ENCODE results near the gene KRT82. TPM values are rescaled to one million over a fixed set of nuclear protein-coding genes. Genes with fewer than 3 reads are reported as not detected.

KRT82 gene
- total RNA-seq, 2 experiments from 2014 or later, result not detected

DNA sequence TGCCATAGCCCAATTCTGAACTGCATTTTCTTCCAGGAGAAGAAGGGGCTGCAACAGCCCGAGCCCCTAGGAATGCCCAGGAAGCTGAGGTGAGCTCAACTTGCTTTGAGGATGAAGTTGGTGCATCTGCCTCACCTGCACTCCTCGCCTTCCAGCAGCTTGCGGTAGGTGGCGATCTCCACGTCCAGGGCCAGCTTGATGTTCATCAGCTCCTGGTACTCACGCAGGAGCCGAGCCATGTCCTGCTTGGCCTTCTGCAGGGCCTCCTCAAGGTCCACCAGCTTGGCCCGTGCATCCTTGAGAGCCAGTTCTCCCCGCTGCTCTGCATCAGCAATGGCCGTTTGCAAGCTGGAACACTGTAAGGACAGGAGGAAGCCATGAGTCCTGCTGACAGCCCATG, 22.0 kb upstream of the KRT82 start:
- H3K9me3 Mint-ChIP-seq (ENCODE audit: low read depth), result no peaks in the 10 kb centered on the region
- H3K36me3 Mint-ChIP-seq, result no peaks in the 10 kb centered on the region
- no peak overlapping the region for H3K4me3 Mint-ChIP-seq
- peaks cover 35% of the 10 kb centered on the region for H3K27me3 Mint-ChIP-seq
- ATAC-seq (no peak), DNase-seq (no peak)
- CTCF ChIA-PET, result interaction anchor here (1.3 to 1.5 kb wide), 2 partner anchors 32 to 78 kb away, joined by 3 read pairs; no protein-coding TSS in a partner anchor
- no peaks in the 10 kb centered on the region for H3K4me1 Mint-ChIP-seq
- H3K27ac Mint-ChIP-seq, result no peak overlapping the region

DNA sequence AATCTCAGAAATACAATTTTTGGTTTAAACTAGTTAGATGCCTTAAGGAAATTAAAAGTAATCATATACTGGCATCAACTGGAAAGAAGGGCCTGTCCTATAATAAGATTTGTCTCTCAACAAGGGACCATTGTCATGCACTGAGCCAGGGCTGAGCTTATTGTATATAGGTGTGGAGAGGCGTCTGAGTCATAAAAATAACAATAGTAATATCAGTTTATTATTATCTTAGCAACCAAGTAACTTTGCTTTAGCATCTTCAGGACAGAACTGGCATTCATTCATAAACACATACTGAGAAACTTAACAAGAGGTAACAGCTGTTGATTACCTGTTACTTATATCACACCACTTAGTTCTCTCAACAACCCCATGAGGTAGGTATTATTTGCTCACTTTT, 20.9 kb upstream of the KRT82 start:
- Mint-ChIP-seq H3K36me3 (no peaks in the 10 kb centered on the region), H3K27me3 (peaks cover 34% of the 10 kb centered on the region), H3K4me3 (no peak overlapping the region), H3K9me3 (ENCODE audit: low read depth) (no peaks in the 10 kb centered on the region), H3K27ac (no peak overlapping the region), H3K4me1 (no peaks in the 10 kb centered on the region)
- DNase-seq (no peak), ATAC-seq (no peak)
- CTCF ChIA-PET, result interaction anchor here (1.5 kb wide), 1 partner anchor 31 kb away, joined by 3 read pairs; no protein-coding TSS in a partner anchor

DNA sequence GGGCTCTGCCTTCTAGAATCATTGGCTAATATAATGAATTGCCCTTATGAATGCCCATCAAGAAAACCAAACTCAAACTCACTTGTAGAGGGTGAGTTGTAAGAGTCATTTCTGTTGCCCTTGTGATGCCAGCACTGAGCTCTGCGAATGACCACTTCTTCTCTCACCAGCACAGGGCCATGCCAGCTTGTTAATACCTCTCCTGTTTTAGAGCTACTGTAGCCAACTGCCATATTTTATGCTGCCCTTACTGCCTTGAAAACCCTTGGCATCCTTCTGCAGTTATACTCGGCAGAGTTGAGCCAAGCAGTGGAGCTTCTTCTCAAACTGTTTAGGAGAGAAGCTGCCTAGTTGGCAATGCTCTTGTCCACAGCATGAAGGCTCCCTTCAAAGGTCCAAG, 19.9 kb upstream of the KRT82 start:
- no peaks in the 10 kb centered on the region for H3K4me1 Mint-ChIP-seq
- ATAC-seq, result no peak

DNA sequence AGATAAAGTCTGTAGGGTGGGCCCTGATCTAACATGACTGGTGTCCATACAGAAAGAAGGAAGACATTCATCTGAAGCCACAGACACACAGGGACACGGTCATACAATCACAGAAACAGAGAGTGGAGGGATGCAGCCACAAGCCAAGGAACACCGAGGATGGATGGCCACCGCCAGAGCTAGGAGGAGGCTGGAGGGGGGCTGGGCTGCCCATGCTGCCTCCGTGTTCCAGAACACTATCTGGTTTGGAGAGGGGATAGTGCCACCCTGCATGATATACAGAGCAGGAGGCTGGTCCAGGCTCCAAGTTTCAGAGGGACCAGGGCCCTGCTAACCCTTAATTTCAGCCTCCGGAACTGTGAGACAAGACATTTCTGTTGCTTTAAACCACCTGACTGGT, 19.3 kb upstream of the KRT82 start:
- DNase-seq (no peak), ATAC-seq (no peak)
- Mint-ChIP-seq H3K27me3 (peaks cover 45% of the 10 kb centered on the region), H3K27ac (no peak overlapping the region), H3K4me1 (no peaks in the 10 kb centered on the region), H3K9me3 (ENCODE audit: low read depth) (no peaks in the 10 kb centered on the region), H3K4me3 (no peak overlapping the region), H3K36me3 (no peaks in the 10 kb centered on the region)
- CTCF ChIA-PET, result no interaction called here

More for the DNA sequence above, 19.9 kb upstream of the KRT82 start:
- no peaks in the 10 kb centered on the region for H3K9me3 Mint-ChIP-seq (ENCODE audit: low read depth)
- peaks cover 44% of the 10 kb centered on the region for H3K27me3 Mint-ChIP-seq
- CTCF ChIA-PET, result no interaction called here
- H3K36me3 Mint-ChIP-seq, result no peaks in the 10 kb centered on the region
- H3K27ac Mint-ChIP-seq, result no peak overlapping the region
- H3K4me3 Mint-ChIP-seq, result no peak overlapping the region
- DNase-seq, result no peak

DNA sequence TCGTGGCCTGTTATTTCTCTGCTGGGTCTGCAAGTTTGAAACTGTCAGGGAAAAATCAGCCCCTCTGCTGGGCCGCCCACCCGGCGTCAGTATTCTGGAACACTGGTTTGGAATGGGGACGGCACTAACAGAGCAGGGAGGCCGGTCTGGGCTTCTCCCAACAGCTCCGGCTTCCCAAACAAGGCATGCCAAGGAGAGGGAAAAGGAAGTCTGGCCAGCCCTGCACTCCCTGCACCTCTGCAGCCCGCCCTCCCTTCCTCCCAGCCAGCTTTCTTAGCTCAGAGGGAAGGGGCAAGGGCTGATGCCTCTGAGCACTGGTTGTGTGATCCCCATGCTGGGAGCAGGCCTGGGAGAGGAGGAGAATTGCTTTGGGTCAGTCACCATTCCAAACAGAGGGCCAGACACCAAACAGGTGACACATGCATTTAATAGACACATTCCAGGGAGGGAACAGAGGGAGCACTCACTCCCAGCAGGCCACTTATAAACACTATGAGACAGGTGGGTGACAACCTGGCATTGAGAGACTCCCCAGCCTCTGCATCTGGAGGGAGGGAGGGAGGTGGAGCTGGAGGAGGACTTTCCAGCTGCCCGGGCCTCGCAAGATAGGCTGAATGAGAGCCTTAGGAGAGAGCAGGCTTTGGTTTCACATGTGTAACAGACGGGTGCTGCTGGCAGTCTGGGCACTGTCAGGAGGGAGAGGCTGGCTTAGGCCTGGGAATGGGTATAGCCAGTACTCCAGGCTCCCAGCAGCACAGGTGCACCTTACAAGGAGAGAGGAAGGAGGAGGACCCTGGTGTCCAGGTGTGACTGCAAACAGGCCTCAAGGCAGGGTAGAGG, 17.7 kb upstream of the KRT82 start:
- no peaks in the 10 kb centered on the region for H3K4me1 Mint-ChIP-seq
- no peak overlapping the region for H3K27ac Mint-ChIP-seq
- peaks cover 41% of the 10 kb centered on the region for H3K27me3 Mint-ChIP-seq
- H3K36me3 Mint-ChIP-seq, result no peaks in the 10 kb centered on the region
- no peak for DNase-seq
- ATAC-seq, result no peak
- no peak overlapping the region for H3K4me3 Mint-ChIP-seq
- CTCF ChIA-PET, result no interaction called here
- no peaks in the 10 kb centered on the region for H3K9me3 Mint-ChIP-seq (ENCODE audit: low read depth)

DNA sequence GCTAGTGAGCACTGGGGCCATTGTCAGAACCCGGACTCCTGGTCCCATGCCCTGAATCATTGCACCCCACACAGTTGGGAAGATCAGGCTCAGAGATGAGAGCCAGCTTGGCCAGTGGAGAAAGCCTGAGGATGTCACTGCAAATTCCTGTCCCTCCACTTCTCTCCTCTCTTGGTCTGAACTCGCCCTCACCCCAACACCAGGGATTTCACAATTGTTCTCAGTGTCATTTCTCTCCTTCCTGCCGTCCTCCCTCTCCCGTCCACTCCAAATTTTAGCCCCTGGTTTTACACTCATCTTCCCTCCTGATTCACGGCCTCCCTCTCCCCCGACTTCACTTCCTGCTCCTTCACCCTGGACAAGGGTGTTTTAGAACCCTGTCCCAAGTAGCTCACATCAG, 16.9 kb upstream of the KRT82 start:
- CTCF ChIA-PET, result interaction anchor here (0.8 kb wide), 1 partner anchor 457 kb away, joined by 3 read pairs; no protein-coding TSS in a partner anchor
- Mint-ChIP-seq H3K36me3 (no peaks in the 10 kb centered on the region), H3K9me3 (ENCODE audit: low read depth) (no peaks in the 10 kb centered on the region), H3K4me1 (no peaks in the 10 kb centered on the region), H3K4me3 (no peak overlapping the region), H3K27me3 (peaks cover 35% of the 10 kb centered on the region), H3K27ac (no peak overlapping the region)
- ATAC-seq (no peak), DNase-seq (no peak)

DNA sequence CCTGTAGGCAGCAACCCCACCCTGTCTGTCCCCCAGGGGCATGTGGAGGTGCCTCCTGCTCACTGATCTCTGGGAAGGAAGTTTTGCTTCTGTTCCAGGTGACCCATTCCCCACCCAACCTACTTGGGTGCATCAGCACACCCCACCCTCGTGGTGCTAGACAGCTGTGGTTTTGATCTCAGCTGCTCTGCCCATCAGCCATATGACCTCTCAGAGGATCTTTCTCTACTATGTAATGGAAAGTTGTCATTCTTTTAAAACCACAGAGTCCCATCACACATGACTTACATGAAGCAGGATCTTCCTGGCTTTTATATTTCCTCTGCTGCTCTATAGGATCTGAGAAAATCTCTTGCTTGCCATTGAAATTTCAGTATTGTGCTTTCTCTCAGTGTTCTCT, 13.5 kb upstream of the KRT82 start:
- no peak overlapping the region for H3K27ac Mint-ChIP-seq

DNA sequence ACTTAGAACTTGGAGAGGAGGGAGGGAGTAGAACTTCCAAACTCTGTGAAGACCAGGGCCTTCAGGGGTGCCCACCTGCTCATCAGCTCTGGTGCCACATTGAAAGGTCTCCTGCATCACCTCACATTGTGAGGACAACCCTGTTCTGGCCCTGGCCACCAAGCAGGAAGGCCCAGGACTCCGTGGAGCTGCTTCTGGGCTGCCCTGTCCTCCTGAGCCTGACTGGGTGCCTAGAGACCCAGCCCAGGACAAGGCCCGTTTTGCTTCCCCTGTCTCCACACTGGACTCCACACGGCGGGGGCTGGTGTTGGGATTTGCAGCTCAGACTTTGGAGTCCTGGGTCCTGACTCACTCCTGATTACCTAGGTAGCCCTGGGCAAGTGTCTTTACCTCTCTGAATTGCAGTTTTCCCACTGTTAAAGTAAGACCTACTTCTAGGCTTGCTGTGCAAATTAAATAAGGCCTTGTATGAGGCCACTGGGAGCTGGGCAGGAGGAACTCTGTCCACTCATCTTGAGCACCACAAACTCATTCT, 12.5 kb upstream of the KRT82 start:
- H3K27me3 Mint-ChIP-seq, result peaks cover 23% of the 10 kb centered on the region
- no peaks in the 10 kb centered on the region for H3K36me3 Mint-ChIP-seq
- H3K27ac Mint-ChIP-seq, result no peak overlapping the region
- CTCF ChIA-PET, result interaction anchor here (0.7 kb wide), 1 partner anchor 165 kb away, joined by 6 read pairs; no protein-coding TSS in a partner anchor
- no peak for DNase-seq
- H3K9me3 Mint-ChIP-seq (ENCODE audit: low read depth), result no peaks in the 10 kb centered on the region
- H3K4me1 Mint-ChIP-seq, result peaks cover 4% of the 10 kb centered on the region
- no peak overlapping the region for H3K4me3 Mint-ChIP-seq
- no peak for ATAC-seq

More for the DNA sequence above, 13.5 kb upstream of the KRT82 start:
- Mint-ChIP-seq H3K9me3 (ENCODE audit: low read depth) (no peaks in the 10 kb centered on the region), H3K27me3 (peaks cover 23% of the 10 kb centered on the region), H3K4me3 (no peak overlapping the region), H3K4me1 (peaks cover 4% of the 10 kb centered on the region), H3K36me3 (no peaks in the 10 kb centered on the region)
- ATAC-seq (no peak), DNase-seq (no peak)
- CTCF ChIA-PET, result no interaction called here

DNA sequence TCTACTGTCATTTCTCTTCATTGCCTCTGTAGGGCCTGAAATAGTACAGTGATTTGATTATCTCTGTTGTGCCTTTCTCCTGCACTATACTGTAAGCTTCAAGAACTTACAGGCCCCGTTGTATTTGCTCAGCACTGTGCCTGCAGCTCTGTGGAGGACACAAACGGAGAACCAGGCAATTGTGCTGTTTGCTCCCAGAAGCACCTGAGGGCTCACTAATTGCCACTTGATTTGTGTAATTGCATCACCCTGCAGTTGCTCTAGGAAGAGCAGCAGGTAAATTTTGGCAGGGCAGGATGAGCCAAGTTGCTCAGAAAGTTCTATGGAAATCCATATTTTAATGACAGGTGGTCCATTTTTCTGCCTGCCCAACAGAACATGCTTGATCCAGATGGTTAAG, 11.6 kb upstream of the KRT82 start:
- Mint-ChIP-seq H3K27me3 (peaks cover 22% of the 10 kb centered on the region), H3K27ac (no peak overlapping the region), H3K4me1 (peaks cover 4% of the 10 kb centered on the region), H3K36me3 (no peaks in the 10 kb centered on the region), H3K4me3 (no peak overlapping the region), H3K9me3 (ENCODE audit: low read depth) (no peaks in the 10 kb centered on the region)
- DNase-seq (no peak), ATAC-seq (no peak)
- CTCF ChIA-PET, result no interaction called here

DNA sequence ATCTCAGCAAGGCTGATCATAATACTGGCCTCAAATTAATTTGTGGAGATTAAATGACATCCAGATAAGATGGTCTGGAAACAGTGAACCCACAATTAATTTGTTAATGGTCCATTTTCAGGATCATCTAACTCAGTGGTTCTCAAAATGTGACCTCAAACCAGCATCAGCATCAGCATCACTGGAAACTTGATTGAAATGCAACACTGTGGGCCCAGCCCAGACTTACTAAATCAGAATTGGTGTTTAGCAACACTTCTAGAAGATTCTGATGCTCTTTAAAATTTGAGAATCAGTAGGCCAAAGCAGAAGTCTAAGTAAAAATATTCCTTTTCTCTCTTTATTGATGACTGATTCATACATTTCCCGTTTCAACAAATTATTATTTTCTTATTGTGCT, 10.7 kb upstream of the KRT82 start:
- H3K9me3 Mint-ChIP-seq (ENCODE audit: low read depth), result no peaks in the 10 kb centered on the region
- ATAC-seq (no peak), DNase-seq (no peak)
- no peak overlapping the region for H3K4me3 Mint-ChIP-seq
- peaks cover 4% of the 10 kb centered on the region for H3K4me1 Mint-ChIP-seq
- H3K27me3 Mint-ChIP-seq, result peaks cover 17% of the 10 kb centered on the region
- H3K36me3 Mint-ChIP-seq, result no peaks in the 10 kb centered on the region
- H3K27ac Mint-ChIP-seq, result no peak overlapping the region
- CTCF ChIA-PET, result no interaction called here

DNA sequence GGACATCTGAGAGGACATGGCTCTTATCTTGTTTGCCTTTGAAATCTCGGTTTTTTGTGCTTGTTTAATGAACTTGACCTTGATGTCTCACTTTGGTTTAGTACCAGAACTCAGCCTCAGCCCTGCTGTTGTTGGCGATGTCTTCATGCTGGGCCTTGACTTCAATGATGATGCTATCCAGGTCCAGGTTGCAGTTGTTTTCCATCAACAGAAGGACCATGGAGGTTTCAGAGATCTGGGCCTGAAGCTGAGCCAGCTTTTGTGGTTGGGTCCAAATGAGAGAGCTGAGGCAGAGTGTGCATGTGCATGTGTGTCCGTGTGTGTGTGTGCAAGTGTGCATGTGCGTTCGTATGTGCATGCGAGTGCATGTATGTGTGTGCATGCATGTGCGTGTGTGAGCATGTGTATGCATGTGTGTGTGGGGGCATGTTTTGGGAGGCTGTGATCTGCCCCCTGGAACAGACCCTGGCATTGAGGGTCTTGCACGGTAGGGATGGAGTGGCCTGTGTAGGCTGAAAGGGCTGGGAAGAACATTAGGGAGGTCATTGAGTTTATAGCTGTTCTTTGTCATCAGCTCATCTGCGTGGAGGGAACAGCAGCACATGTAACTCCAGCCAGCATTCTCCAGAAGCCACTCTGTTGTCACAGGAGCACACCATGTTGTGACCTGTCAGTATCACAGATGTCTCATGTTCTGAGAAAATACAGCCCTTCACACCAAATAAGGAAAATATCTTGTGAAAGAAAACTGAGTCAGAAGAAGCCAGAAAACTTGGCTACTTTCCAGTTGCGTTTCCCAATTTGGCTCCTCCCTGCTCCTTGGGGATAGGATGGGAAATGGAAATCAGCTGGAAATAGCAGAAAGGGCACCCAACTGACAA, 10.0 kb upstream of the KRT82 start:
- Mint-ChIP-seq H3K9me3 (ENCODE audit: low read depth) (no peaks in the 10 kb centered on the region), H3K4me3 (no peak overlapping the region), H3K36me3 (no peaks in the 10 kb centered on the region), H3K27me3 (peaks cover 10% of the 10 kb centered on the region), H3K27ac (no peak overlapping the region), H3K4me1 (peaks cover 4% of the 10 kb centered on the region)
- ATAC-seq (no peak), DNase-seq (no peak)
- CTCF ChIA-PET, result no interaction called here

DNA sequence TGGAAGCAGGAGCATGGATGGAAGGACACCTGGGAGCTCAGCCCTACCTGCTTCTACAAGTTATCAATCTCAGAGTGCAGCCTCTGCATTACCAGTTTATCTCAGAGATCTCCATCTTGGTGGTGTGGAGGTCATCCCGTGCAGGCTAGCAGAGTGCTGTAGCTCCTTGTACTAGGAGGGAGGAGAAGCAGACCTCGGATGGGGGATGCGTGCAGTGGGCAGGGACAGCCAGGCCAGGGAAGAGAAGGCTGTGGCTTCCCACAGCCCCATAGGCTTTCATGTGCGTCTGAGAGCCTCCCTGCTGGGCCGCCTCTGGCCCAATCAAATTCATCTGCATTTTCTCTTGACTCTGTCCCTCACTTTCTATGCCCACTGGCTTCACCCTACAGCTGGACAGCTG, 8.8 kb upstream of the KRT82 start:
- no peak overlapping the region for H3K27ac Mint-ChIP-seq
- no peaks in the 10 kb centered on the region for H3K9me3 Mint-ChIP-seq (ENCODE audit: low read depth)
- no peaks in the 10 kb centered on the region for H3K36me3 Mint-ChIP-seq
- H3K4me1 Mint-ChIP-seq, result peaks cover 4% of the 10 kb centered on the region
- ATAC-seq (no peak), DNase-seq (no peak)
- CTCF ChIA-PET, result no interaction called here
- no peak overlapping the region for H3K4me3 Mint-ChIP-seq
- H3K27me3 Mint-ChIP-seq, result peaks cover 6% of the 10 kb centered on the region

DNA sequence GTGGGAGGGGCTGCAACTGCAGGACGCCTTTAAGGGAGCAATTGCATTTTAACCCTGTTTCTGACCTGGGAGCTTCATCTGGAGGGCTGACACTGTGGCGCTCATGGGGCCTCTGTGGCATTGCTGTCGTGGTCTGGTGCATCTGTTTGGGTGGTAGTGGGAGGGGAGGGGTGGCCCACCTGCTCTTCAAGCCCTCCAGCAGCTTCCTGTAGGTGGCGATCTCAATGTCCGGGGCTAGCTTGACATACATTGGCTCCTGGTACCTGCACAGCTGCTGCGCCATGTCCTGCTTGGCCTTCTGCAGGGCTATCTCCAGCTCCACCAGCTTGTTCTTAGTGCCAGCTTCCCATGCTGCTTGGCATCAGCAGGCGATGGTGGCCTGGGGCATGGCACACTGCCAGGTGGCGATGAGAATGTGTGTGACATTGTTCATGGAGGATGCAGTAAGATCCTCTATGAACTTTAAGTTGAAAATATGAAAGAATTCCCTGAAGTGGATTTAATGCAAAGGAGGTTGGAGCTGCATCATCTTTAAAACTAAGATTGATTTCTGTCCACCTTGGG, 7.7 kb upstream of the KRT82 start:
- DNase-seq (no peak), ATAC-seq (no peak)
- CTCF ChIA-PET, result interaction anchor here (1.1 to 1.5 kb wide), 2 partner anchors 41 to 466 kb away, joined by 3 to 5 read pairs; no protein-coding TSS in a partner anchor
- Mint-ChIP-seq H3K27me3 (peaks cover 5% of the 10 kb centered on the region), H3K4me1 (peaks cover 4% of the 10 kb centered on the region), H3K36me3 (no peaks in the 10 kb centered on the region), H3K27ac (no peak overlapping the region), H3K4me3 (no peak overlapping the region), H3K9me3 (ENCODE audit: low read depth) (no peaks in the 10 kb centered on the region)

All from activated CD8-positive, alpha-beta memory T cell treated with anti-CD3 and anti-CD28 coated beads, Interleukin-2, amount 10 ng/mL, durations not matched to agents 7 days and 5 days (primary cell).